ENCODE measurements around the gene SHH.

Gene SHH

DNA sequence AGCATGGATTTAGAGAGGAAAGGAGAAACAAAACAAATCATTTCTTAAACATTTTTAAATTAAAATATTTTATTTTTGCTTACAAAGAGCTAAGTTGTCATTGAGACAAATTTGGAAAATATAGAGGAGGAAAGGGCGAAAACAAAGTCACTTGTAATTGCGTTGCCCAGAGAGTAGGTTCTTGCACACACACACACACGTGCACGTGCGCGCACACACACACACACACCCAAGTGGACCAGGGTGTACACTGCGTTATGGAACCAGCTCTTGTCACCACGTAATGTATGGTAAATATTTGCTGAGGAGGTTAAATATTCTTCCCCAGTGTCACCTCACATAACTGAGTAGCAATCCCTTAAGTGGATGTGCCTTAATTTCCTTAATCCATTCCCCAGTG lies 21.6 kb downstream of the SHH start:
- DNase-seq = no peak

DNA sequence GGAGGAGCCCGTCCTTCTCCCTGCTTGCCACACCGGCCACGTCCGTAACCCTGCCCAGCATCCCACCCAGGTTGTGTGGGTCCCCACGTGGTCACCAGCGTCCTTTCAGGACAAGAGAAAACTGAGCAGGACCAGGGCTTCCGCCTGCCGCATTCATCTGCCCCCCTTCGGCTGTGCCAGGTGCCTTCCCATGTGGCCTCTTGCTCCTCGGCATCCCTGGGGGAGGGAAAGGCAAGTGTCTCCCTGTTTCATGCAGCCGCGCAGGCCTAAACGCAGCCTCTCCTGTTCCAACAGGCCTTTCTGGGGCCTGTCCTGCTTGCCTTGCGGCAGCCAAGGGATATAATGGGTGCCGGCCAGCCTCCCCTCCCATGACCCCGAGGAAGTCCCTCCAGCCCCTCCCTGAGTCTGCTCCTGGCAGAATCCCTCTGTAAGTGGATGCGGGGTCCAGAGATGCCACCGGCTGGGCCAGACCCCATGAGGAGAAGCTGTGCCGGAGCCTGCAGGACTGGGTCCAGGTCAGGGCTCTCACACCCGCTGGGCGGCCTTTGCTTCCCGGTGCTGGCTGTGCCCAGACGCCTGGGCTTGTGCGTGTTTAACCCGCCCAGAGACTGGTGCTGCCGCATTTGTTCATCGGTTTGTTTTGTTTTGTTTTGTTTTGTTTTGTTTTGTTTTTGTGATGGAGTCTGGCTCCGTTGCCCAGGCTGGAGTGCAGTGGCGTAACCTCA lies 23.1 kb downstream of the SHH start:
- no peak for DNase-seq

DNA sequence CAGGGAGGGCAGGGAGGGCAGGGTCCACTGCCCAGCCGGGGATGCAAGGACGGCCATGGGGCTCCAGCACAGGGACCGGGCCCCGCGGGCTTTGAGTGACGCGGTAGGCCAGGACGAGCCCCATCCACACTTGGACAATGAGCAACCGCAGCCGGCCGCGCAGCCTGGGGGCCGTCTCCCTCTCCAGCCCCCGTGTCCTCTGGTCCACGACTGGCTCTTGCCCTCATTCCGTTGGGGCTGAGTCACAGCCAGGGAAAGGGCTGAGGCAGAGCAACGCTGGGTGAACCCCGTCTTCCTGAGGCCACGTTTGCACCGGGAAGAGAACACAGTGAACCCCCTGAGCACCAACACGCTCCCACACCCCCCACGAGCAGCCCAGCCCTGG lies 23.7 kb downstream of the SHH start:
- no peak for DNase-seq

DNA sequence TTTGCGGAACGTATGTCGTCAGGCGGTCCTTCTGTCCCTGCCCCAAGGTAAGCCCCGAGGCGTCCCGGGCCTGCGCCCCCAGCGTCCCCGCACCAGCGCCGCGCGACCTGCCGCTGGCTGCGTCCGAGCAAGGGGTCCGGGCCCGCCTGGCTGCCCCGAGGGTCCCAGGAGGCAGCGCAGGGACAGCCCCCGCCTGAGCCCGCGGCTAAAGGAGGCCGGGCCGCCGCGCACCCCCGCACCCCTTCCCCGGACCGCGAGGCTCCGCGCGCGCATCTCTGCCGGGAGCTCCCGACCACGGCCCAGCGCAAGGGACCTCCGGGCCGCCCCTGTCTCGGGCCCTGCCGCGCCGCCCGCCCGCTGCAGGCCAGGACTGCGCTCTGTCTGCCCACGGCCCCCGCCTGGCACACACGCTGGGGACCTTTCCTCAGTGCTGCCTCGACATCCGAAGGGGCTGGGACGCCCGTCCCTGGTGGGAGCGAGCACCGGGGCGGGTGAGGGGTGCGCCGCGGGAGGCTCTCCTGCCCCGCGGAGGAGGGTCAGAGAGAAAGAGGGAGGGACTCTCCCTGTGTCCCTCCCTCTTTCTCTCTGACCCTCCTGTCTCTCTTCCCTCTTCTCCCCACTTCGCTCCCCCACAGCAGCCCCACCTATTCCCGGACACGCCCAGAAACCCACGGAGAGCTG lies 25.0 kb downstream of the SHH start:
- DNase-seq = no peak

DNA sequence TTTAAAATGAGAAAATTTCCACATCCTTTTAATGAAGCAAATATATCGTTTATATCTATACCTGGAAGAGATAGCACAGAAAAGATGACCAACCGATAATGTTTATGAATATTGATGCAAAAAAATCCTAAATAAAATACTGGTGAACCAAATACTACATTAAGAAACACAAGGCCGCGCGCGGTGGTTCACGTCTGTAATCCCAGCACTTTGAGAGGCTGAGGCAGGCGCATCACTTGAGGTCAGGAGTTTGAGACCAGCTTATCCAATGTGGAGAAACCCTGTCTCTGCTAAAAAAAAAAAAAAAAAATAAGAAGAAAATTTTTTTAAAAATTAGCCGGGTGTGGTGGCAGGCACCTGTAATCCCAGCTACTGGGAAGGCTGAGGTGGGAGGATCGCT lies 25.8 kb downstream of the SHH start:
- no peak for DNase-seq

DNA sequence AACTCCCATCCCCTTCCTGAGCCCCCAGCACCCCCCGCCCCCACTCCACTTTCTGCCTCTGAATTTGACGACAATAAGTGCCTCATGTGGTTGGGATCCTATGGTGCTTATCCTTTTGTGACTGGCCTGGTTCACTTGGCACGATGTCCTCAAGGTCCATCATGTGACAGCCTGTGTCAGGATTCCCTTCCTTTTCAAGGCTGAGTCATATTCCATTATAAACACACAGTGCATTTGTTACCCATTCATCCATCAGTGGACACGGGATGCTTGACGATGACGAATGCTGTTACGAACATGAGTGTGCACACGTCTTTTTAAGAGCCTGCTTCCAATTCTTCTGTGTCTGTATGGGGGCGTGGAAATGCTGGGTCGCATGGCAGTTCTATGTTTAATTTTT lies 26.7 kb downstream of the SHH start:
- DNase-seq = no peak

DNA sequence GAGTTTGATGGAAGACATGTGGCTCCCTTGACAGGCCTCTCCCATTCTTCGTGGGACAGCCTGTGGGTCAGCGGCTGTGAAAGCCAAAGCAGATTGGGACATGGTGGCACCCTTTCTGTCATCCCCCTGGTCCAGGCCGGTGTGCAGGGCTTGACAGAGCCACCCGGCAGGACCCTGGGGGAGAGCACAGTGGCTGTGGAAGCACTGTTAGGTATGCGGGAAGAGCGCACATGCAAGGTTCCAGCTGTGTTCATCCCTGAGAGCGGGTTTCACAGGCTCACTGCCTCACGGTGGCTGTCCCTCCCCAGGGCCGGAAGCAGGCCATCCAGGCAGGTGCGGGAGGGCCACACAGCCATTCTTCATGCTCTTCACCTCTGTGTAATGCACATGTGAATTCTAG lies 29.8 kb downstream of the SHH start:
- no peak for DNase-seq

DNA sequence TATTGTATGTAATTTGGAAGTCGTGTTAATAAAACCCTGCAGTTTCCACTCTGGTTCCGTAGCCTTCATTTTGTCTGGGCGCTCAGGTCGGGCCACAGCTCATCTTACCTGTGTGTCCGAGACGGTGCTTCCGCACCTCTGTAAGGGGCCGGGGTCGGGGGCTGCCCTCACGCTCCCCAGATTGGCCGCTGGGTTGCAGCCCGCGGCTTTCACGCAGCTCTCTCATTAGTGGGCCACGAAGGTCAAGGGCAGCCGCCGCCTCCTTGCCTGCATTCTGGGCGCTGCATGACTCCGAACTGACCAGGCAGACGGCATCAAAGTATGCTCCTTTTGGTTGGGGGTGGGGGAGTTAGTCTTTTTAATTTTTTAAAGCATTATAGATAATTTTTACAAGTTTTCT lies 30.8 kb downstream of the SHH start:
- DNase-seq = no peak

DNA sequence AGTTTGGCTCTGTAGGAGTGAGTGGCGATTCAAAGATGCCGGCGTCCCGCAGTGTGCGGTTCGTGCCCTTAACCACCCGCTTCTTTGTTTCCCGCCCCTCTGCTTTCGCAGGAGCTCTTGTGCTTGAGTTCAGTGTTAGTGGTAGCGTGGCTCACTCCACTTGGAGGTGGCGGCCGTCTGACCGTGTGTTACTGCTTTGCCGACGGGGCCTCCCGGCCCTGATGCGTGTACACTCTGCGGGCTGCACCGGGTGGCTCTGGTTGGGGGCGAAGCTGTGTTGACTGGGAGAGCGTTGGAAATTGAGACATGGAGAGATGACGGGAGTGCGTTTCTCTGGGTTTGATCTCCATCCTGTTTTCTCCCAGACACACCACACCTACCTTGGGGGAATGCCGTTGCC lies 31.4 kb downstream of the SHH start:
- no peak for DNase-seq

DNA sequence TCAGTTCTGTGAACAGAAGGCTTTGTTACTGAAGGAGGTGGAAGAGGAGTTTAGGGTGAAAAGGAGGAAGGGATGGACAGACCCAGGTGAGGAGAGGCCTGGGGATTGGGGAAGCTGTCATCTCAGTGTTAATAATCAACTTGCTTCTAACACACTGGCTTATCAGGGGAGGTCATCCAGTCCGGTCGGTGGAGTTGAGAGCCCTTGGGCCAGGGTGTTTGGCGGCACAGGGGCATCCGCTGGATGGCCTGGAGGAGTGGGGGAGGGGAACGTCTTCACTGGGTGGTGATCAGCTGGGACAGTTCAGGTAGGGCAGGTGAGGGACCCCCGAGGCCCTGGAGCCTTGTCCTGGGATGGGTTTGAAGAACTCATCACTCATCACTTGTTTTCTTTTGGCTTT lies 33.9 kb downstream of the SHH start:
- no peak for DNase-seq

DNA sequence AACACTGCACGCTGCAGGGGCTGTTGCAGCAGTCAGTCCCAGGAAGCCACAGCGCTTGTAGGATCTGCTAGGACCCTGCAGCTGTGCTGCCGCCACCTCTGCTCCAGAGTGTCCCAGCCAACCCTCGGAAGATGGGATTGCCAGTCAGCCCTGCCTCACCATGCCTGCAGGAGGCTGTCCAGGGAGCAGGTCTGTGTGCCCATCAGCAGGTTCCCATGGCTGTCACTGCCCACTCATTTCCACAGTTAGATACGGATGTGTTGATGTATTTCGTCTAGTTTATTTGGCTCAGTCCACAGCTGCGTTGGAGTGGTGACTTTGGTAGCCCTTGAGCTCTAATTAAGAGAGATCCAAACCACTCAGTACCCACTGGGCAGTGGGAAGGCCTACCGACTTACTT lies 35.7 kb downstream of the SHH start:
- no peak for DNase-seq

DNA sequence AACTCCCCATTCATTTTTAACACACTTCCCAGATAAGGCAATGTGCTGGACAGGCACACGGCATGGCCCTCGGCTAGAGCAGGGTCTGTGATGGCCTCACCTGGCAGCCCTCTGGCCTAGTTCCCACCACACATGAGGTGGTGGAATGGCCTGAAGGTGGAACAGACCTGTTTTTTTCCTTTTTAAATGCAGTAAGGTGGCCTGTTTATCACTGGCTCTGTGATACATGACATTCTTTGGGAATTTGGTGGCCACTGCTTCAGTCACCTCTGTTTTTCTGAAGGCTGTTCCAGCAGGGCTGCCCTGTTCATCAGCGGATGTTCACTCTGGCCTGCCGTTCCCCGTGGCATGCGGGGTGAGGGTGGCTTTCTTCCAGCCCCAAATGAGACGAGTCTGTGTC lies 36.6 kb downstream of the SHH start:
- DNase-seq = no peak

DNA sequence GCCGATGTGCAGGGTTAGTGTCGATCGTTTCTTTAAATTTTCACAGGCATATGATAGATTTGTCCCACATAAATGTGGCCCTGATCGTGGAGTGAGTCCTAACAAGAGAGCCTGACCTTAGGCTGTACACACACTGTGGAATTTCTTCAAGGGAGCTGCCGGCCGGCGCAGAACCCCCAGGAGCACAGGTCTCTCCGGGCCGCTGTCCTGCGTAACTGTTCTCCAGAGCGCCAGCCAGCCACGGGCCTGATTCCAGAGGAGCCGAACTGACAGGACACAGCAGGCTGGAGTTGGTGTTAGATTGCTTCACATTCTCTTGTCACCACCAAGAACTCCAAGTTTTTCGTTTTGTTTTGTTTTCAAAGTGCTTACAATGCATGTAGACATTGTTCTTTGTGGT lies 37.3 kb downstream of the SHH start:
- DNase-seq = no peak

DNA sequence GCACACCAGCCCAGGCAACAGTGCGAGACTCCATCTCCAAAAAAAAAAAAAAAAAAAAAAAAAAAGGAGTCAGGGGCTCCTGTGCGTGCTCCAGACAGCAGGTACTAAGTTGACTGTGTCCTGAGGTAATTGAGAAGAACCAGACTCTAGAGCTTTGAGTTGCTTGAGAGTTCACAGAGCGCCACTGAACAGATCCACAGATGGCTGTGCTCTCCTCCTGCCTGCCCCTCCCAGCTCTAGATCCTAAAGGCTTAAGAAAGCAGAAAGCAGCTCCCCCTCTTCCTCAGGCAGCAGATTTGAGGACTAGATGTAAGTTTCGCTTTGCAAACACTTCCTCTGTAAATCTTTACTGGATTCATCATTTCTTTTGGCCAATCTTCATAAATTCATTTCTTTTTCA lies 38.7 kb downstream of the SHH start:
- DNase-seq = no peak

DNA sequence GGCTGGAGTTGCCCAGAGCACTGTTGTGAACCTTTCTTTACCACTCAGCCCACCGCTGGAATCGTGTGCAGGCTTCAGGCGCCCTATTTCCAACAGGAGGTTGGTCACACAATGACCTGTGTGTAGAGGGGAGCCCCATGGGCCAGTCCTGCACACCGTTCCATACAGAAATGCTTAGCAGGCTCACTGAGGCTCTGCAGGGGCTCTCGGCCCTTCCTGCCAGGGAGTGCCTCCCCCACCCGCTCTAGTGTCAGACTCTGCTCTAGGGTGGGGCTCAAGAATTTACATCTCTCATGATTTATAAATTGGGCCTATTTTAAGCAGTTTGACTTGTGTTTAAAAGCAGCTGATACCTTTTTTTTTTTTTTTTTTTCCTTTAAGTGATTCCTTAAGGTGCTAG lies 42.0 kb downstream of the SHH start:
- DNase-seq = no peak

DNA sequence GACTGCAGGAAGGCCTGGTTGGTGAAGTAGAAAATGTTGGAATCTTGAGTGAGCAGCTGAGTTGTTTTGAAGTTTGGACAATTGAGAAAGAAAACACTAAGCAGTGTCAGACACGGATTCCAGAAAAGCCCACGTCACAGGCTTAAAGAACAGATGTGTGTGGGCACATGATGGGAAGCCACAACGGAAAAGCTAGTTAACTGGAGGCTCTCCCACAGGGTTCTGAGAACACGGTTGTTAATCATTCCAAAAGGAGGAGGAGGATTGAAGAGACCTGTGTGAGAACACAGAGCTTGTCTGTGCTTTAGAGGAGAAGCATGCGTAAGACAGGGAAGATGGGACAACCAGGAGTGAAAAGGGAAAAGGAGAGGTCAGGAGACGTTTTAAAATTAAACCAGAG lies 42.6 kb downstream of the SHH start:
- DNase-seq = no peak

DNA sequence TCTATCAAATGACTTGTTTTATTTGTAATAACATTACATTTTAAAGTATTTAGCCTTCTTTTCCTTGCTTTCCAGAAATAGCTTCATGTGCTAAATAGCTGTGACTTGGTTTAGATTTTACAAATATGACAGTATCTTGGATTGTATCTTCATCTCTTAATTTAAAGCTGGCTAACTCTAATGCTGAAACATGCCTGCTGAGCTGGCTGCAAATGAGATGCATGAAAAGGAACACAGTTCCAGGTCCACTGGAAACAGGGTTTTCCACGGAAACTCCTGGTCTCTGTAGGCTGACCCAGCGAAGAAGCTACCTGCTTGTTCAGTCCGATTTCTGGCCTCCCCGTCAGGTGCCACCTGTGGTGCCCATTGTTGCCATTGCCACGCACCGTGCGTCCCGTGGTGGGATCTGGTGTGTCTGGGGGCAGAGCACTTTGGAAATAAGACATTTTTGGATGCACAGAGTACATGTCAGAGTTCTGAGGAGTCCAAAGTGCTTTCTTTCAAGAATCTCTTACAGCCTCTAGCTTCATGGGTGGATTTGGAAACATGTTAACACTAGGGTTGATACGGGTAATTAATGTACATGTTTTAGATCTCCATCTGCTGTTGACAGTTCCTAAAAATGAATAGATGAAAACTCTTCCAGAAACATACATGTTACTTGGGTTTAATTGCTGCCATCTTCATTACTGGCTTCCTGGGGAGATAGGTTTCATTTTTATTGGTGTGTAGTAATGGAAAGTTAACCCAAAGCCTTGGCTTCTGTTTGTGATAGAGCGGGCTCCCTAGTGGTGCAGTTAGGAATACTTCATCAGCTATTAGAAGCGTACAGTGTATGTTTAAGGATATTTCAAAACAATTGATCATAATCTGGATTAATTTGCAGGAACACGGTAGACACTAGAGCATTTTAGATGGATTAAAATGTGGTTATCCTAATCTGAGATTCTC lies 45.0 kb downstream of the SHH start:
- DNase-seq = no peak

DNA sequence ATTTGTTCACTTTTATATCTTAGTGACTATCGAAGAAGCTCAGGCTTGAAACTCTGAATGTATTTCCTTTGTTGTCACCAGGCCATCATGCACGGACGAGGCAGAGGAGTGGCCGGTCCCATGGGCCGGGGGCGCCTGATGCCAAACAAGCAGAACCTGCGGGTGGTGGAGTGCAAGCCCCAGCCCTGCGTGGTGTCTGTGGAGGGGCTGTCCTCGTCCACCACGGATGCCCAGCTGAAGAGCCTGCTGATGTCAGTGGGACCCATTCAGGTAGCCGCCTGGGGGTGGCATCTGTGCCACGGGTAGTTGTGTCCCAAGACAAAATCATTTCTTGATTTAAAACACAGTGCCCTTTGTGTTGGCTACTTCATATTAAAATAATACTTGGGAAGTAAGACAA lies 45.9 kb downstream of the SHH start:
- no peak for DNase-seq

DNA sequence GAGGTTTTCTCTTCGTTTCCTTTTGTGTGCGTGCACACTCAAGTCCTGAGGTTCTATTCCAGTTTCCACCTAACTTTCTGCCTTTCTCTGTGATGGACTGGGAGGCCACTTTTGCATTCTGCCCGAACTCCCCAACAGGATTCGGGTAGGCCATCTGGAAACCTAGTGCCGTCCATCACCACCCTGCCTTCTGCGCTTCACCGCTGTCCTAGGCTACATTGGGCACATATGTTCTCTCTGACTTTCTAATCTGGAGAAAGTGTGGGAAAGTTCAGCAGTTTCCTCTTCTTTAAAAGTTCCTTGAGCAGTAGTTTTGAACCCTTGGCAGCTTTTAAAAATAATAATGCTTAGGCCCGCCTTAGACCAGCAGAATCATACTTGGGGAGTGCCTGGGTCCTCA lies 46.8 kb downstream of the SHH start:
- DNase-seq = no peak

DNA sequence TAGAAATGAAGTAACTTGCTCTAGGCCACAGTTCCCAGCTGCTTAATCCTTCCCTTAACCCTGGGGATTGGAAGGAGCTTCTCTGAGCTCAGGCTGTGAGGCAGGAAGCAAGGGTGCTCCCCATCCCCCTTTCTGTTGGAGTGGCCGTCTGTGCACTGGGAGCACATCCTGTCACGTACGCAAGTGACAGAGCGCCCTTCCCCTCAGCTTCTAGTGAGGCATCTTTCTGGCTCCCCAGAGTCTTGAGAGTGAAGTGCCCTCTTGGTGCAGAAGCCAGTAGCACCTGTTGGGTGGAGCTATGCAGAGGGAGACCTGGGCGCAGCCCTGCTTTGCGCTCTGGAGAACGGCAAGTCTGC lies 47.8 kb downstream of the SHH start:
- no peak for DNase-seq

DNA sequence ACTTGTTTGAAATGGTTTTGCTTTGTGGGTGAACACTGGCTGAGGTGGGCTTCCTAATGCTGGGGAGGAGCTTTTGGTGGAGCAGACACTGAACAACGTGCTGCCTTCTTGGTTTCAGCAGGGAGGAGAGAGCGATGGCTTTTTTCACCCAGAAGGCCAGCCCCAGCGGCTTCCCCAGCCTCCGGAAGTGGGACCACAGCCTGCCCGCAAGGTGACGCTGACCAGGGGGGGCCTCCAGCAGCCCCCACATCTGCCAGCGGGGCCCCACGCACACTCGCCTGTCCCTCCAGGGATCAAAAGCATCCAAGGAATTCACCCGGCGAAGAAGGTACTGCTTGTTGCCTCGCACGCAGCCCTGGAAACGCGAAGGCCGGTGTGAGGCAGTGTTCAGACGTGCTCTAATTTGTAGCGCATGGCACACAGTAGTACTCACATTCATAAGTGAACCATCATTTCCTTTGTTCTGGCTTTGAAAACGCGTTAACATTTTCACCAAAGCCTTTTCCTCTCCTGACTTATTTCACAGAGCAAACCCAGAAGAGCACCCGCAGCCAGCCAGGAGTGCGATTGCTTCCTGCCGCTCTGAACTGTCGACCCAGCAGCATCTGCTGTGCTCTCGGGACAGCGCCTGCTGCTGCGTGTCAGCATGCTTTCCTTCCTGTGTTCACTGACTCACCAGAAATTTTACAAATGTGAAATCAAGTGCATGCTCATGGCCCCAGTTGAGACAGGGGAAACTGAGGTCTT lies 48.4 kb downstream of the SHH start:
- no peak for DNase-seq

DNA sequence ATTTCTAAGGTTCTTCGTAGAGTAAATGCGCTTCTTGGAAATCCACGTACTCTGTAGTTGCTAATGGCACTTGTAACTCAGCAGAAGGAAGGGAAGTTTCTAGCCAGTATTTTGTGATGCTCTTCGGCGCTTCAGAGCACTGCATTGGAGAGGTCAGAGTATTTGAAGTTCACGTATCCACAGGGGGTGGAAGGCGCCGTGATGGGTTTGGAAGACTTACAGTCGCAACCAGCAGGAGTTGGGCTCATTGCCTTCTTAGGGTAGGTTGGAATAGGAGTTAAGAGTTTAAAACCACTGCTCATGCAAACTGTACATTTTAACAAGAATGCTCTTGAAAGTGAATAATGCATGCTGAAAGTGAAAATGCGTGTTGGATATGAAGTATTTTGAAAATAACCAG lies 49.1 kb downstream of the SHH start:
- DNase-seq = no peak

DNA sequence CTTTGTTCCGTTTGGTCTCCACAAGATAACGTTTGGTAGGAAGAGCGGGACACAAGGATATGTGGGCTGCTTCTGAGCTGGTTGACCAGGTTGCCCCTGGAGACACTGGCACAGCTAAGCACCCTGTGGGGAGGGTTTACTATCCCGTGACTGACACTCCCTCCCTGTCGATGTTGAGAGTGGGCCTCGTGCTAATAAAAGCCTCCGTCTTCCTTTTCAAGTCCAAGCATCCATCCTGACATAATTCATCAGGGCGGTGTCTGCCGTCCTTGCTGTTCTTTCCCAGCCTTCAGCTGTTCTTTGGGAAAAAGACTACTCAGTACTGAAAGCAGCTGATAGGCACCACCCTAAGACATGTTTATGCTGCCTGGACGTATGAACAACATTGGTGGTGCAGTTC lies 49.6 kb downstream of the SHH start:
- no peak for DNase-seq

Measured in NCI-H446 treated with DMSO at 0.1 percent for 48 hours (cell line).